ENCODE data around the gene ACOT9.
A peak's percentile ranks its signal among the peaks of the same experiment; 100 is the strongest.
"Not testable (repeated sequence)": the region's sequence is repeated elsewhere in the genome, so short reads cannot be mapped to it uniquely, and the experiment has no call there.

ACOT9 gene

GRCh38 chrX:23742697-23743622 lies at the start of gene ACOT9:
Gene ACOT9, minus strand, starts transcription at chrX:23743276. Its CDS starts 132 bp downstream, at chrX:23743144.
- peak; percentile 48 to 51 for DNase-seq

GRCh38 chrX:23790155-23790497 lies 47.0 kb upstream of the ACOT9 start:
- no peak for DNase-seq

GRCh38 chrX:23789386-23790154 lies 46.5 kb upstream of the ACOT9 start:
- no peak for DNase-seq

GRCh38 chrX:23788946-23789345 lies 45.9 kb upstream of the ACOT9 start:
- DNase-seq, result no peak

- DNase-seq, result no peak
Measured at GRCh38 chrX:23788521-23788920, 45.4 kb upstream of the ACOT9 start.

GRCh38 chrX:23787745-23788118 lies 44.7 kb upstream of the ACOT9 start:
- no peak for DNase-seq

GRCh38 chrX:23786268-23786815 lies 43.3 kb upstream of the ACOT9 start:
- DNase-seq, result no peak

- DNase-seq, result no peak
Measured at GRCh38 chrX:23785580-23785979, 42.5 kb upstream of the ACOT9 start.

GRCh38 chrX:23784470-23785331 lies 41.6 kb upstream of the ACOT9 start:
- peak; percentile 71 to 74 for DNase-seq

GRCh38 chrX:23783589-23784469 lies 40.8 kb upstream of the ACOT9 start:
- no peak for DNase-seq

GRCh38 chrX:23782863-23783588 lies 40.0 kb upstream of the ACOT9 start, which contains the start of gene SAT1:
Gene SAT1, plus strand, starts transcription at chrX:23783173. Its CDS starts 179 bp downstream, at chrX:23783352.
- DNase-seq, result peak; percentile 76 to 81

GRCh38 chrX:23782455-23782854 lies 39.4 kb upstream of the ACOT9 start:
- DNase-seq, result no peak

- no peak for DNase-seq
Measured at GRCh38 chrX:23779025-23779424, 35.9 kb upstream of the ACOT9 start.

- DNase-seq, result no peak
Measured at GRCh38 chrX:23776363-23776762, 33.3 kb upstream of the ACOT9 start.

GRCh38 chrX:23773601-23774175 lies 30.6 kb upstream of the ACOT9 start:
- DNase-seq, result peak; percentile 3 to 9

- not testable (repeated sequence) for DNase-seq
Measured at GRCh38 chrX:23771086-23771485, 28.0 kb upstream of the ACOT9 start.

GRCh38 chrX:23770142-23770541 lies 27.1 kb upstream of the ACOT9 start:
- no peak for DNase-seq

GRCh38 chrX:23766650-23767551 lies 23.8 kb upstream of the ACOT9 start:
- no peak for DNase-seq

- DNase-seq, result no peak
Measured at GRCh38 chrX:23765868-23766267, 22.8 kb upstream of the ACOT9 start.

Measured in AML-193 (cell line).